Mucosa of descending colon (tissue), 3 donors: ENCODE measurements around the gene ARL15. TPM values are rescaled to one million over a fixed set of nuclear protein-coding genes. Genes with fewer than 3 reads are reported as not detected.

Experiments
- ATAC-seq: fragments of 200-7000 bp; cut with Tn5 transposase; one replicate; pipeline ENCODE4 v1.9.1; 2020; ENCODE audit warnings: mild to moderate bottlenecking, moderate library complexity
- DNase-seq, 3 donors: peaks; one replicate each; pipeline ENCODE4 v3.0.0-alpha.2; 2020
- H3K36me3 ChIP-seq: fragments of 200-600 bp; one replicate; pipeline ENCODE4 v1.8.0; 2021; ENCODE audit warnings: low read depth, mild to moderate bottlenecking
- H3K4me1 ChIP-seq: fragments of 200-600 bp; one replicate; pipeline ENCODE4 v1.8.0; 2021; ENCODE audit warnings: low read depth, mild to moderate bottlenecking
- H3K4me3 ChIP-seq: fragments of 200-600 bp; one replicate; pipeline ENCODE4 v1.8.0; 2021; ENCODE audit warnings: mild to moderate bottlenecking
- H3K9me3 ChIP-seq: fragments of 200-600 bp; one replicate; pipeline ENCODE4 v1.8.0; 2021; ENCODE audit warnings: mild to moderate bottlenecking
- intact Hi-C, 2 donors: fragments of 100-400 bp; cut with DNase I in 1 of 2; cut with micrococcal nuclease in 1 of 2; formaldehyde crosslinking; loops; one replicate each; pipeline versions ENCODE4 v1.11.0 to v1.11.1; 2022; cut with DNase I, micrococcal nuclease
- total RNA-seq, 3 donors: library from RNA; stranded (reverse); fragmentation: NEBNext Ultra II Directional in 2 of 3; extraction: Animal tissue kit (Norgen Biotek cat#: 25700) in 2 of 3; gene quantifications; one replicate each; pipeline versions ENCODE4 v1.2.1 to v1.2.4, GENCODE V29; 2021 to 2023
- TF ChIP-seq, protein P1 (sequence below): fragments of 200-600 bp; IDR thresholded peaks from one replicate; pipeline ENCODE4 v1.8.0; 2022; ENCODE audit warnings: antibody characterized with exemption, mild to moderate bottlenecking
- donor health status: DM: no; HTN: no; CAD: no; lungs with moderate emphysema.
- donor health status: DM: no; HTN: no; CAD: no.
- donor health status: DM: no; HTN: yes; CAD: no.

Gene ARL15
- total RNA-seq, 3 donors from 2014 or later = 21.2 to 34.8 (median 30.1) TPM

DNA sequence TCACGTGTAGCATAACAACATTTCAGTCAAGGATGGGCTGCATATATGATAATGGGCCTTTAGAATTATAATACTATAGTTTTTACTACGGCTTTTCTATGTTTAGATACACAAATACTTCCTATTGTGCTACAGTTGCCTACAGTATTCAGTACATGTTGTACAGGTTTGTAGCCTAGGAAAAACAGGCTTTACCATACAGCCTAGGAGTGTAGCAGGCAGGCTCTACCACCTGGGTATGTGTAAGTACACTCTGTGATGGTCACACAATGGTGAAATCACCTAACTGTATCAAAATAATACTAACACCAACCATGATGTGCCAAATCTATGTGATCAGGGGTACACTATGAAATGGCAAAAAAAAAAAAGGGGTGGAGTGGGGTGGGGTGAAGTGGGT lies 372.9 kb downstream of the ARL15 start:
- Histone ChIP-seq H3K4me3 (no peak overlapping the region), H3K36me3 (no peaks in the 10 kb centered on the region), H3K9me3 (no peaks in the 10 kb centered on the region), H3K4me1 (no peaks in the 10 kb centered on the region)
- no peak for DNase-seq
- TF ChIP-seq, protein P1, sequence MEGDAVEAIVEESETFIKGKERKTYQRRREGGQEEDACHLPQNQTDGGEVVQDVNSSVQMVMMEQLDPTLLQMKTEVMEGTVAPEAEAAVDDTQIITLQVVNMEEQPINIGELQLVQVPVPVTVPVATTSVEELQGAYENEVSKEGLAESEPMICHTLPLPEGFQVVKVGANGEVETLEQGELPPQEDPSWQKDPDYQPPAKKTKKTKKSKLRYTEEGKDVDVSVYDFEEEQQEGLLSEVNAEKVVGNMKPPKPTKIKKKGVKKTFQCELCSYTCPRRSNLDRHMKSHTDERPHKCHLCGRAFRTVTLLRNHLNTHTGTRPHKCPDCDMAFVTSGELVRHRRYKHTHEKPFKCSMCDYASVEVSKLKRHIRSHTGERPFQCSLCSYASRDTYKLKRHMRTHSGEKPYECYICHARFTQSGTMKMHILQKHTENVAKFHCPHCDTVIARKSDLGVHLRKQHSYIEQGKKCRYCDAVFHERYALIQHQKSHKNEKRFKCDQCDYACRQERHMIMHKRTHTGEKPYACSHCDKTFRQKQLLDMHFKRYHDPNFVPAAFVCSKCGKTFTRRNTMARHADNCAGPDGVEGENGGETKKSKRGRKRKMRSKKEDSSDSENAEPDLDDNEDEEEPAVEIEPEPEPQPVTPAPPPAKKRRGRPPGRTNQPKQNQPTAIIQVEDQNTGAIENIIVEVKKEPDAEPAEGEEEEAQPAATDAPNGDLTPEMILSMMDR = no peak
- no peak for ATAC-seq
- intact Hi-C loops = no loop called here

DNA sequence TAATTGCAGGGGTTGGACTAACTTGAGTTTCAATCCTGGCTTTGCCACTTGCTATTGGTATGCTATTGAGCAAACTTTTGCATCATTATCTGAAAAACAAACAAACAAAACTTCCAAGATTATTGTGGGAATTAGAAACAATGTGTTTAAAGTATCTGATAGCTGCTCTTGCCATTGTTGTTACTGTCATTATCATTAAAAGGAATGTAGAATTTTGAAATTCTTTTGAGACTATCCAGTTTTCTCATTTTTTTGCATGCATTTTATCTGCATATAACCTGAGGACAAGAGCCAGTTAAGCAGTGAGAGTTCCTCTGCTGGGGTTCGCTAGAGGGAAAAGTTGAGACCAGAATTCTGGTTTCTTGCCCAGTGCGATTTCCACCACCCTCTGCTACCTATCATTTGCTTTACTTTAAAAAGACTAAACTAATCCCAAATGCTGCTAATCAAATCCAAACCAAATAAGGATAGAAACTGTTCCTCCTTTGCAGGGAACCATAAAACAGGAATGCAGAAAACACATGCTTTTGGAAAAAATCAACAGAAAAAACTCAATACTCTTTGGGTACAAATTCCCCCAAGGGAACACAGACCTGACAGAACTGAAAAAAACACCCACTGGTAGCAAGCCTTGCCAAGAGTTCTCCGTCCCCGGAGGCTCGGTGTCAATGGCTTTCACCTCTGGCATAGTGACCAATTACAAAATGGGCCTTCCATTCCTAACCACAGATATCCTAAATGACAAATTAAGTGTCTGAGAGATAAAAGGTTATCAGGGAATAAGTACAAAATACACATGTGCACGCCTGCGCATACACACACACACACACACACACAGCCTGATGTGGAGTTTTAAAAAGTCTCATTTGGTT lies 373.7 kb downstream of the ARL15 start:
- TF ChIP-seq, protein P1 = no peak
- no peaks in the 10 kb centered on the region for H3K36me3 ChIP-seq
- no peaks in the 10 kb centered on the region for H3K4me1 ChIP-seq
- DNase-seq (no peak), ATAC-seq (no peak)
- no peak overlapping the region for H3K4me3 ChIP-seq
- H3K9me3 ChIP-seq = no peaks in the 10 kb centered on the region
- intact Hi-C loops = no loop called here

DNA sequence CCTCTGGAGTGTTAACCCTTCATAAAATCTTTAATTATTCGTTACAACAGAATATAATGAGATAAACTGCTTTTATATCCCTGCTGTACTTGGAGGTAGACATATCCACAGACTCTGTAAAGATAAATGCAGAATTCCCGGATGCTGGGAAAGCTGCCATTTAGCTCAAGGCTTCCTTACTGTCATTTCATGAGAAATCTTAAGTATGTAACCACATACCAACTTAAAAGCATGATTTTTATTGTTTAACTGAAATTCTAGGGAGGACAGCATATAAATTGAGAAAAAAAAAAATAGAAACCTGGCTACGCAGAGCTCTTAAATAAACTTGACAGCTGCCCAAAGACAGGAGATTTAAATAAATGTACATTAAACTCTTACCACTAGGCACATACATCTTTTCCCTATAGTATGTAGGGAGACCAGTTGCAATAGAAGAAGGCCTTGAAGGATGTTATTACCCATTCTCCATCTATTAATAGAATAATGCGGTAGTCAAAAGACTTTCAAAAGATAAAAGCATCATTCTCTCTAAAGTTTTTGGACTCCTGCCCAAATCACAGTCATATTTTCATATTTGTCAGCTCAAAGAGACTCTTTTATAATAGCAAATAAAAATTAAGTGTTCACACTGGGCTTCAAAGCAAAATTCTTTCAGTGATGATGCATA lies 376.1 kb downstream of the ARL15 start:
- no peaks in the 10 kb centered on the region for H3K4me1 ChIP-seq
- intact Hi-C loops = no loop called here
- ATAC-seq (no peak), DNase-seq (no peak)
- no peak overlapping the region for H3K4me3 ChIP-seq
- TF ChIP-seq, protein P1 = no peak
- H3K9me3 ChIP-seq = no peaks in the 10 kb centered on the region
- no peaks in the 10 kb centered on the region for H3K36me3 ChIP-seq

DNA sequence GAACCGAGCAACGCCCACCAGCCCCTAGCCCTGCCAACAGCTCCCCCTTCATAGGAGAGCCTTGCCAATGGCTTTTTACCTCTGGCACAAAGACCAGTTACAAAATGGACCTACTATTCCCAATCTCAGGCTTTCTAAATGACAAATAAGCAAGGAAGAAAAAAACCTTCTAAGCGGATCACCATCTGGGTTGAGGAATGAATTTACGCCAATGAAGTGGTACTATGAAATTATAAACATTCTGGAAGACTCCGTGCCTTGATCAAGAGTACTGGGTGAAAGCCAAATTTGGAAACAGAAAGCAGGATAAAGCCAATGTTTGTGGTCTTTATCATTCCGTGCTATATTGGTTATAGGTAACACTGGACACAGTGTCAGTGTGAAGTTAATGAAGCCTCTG lies 378.0 kb downstream of the ARL15 start:
- ATAC-seq (no peak), DNase-seq (no peak)
- intact Hi-C loops = no loop called here
- TF ChIP-seq, protein P1 = no peak
- Histone ChIP-seq H3K36me3 (no peaks in the 10 kb centered on the region), H3K9me3 (no peaks in the 10 kb centered on the region), H3K4me3 (no peak overlapping the region), H3K4me1 (no peaks in the 10 kb centered on the region)

DNA sequence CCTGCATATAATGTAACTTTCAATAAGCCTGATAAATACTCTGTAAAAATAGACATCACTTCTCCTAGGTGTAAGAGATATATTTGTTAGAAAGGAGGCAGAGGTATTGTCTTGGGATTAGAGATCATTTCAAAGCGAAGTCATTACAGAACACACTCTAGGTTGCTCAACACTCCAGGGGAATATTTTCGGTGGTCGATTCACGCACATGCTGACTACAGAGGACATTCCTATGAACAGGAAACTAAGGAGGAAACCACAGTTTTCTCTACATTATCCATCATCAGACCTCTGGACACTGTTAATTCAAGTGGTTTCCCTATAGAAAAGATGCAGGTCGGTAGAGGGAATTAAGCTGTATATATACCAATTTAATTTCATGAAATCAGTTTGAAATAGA lies 379.9 kb downstream of the ARL15 start:
- no peaks in the 10 kb centered on the region for H3K9me3 ChIP-seq
- no peak for DNase-seq
- ATAC-seq = no peak
- TF ChIP-seq, protein P1 = no peak
- no peaks in the 10 kb centered on the region for H3K36me3 ChIP-seq
- intact Hi-C loops = no loop called here
- no peaks in the 10 kb centered on the region for H3K4me1 ChIP-seq
- H3K4me3 ChIP-seq = no peak overlapping the region
